ENCODE data around the gene ATP2A2.

DNA sequence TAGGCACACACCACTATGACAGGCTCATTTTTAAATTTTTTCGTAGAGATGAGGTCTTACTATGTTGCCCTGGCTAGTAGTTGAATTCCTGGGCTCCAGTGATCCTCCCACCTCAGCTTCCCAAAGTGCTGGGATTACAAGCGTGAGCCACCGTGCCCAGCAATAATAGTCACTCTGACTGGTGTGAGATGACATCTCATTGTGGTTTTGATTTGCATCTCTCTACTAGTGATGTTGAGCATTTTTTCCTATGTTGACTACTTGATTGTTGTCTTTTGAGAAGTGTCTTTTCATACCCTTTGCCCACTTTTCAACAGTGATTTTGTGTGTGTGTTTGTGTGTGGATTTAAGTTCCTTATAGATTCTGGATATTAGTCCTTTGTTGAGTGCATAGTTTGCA lies 26.3 kb downstream of the ATP2A2 start:
- TF ChIP-seq, protein P1, sequence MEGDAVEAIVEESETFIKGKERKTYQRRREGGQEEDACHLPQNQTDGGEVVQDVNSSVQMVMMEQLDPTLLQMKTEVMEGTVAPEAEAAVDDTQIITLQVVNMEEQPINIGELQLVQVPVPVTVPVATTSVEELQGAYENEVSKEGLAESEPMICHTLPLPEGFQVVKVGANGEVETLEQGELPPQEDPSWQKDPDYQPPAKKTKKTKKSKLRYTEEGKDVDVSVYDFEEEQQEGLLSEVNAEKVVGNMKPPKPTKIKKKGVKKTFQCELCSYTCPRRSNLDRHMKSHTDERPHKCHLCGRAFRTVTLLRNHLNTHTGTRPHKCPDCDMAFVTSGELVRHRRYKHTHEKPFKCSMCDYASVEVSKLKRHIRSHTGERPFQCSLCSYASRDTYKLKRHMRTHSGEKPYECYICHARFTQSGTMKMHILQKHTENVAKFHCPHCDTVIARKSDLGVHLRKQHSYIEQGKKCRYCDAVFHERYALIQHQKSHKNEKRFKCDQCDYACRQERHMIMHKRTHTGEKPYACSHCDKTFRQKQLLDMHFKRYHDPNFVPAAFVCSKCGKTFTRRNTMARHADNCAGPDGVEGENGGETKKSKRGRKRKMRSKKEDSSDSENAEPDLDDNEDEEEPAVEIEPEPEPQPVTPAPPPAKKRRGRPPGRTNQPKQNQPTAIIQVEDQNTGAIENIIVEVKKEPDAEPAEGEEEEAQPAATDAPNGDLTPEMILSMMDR (conservative IDR thresholded peaks at IDR 0.05; ENCODE audit: low read depth in 2 of 2) = no peak
- no peak for TF ChIP-seq EZH2 (IDR thresholded peaks at IDR 0.05; ENCODE audit: low read depth, unreplicated experiment)
- no peak for TF ChIP-seq POLR2AphosphoS5 (IDR thresholded peaks at IDR 0.05; ENCODE audit: low read depth)
- TF ChIP-seq EZH2phosphoT487 (IDR thresholded peaks at IDR 0.05; ENCODE audit: unreplicated experiment) = no peak
- TF ChIP-seq CREB1 (CRISPR knock-in tag; IDR thresholded peaks at IDR 0.05; ENCODE audit: low read depth) = no peak
- no peak for TF ChIP-seq JUNB (IDR thresholded peaks at IDR 0.05; ENCODE audit: unreplicated experiment)
- TF ChIP-seq, protein P2, sequence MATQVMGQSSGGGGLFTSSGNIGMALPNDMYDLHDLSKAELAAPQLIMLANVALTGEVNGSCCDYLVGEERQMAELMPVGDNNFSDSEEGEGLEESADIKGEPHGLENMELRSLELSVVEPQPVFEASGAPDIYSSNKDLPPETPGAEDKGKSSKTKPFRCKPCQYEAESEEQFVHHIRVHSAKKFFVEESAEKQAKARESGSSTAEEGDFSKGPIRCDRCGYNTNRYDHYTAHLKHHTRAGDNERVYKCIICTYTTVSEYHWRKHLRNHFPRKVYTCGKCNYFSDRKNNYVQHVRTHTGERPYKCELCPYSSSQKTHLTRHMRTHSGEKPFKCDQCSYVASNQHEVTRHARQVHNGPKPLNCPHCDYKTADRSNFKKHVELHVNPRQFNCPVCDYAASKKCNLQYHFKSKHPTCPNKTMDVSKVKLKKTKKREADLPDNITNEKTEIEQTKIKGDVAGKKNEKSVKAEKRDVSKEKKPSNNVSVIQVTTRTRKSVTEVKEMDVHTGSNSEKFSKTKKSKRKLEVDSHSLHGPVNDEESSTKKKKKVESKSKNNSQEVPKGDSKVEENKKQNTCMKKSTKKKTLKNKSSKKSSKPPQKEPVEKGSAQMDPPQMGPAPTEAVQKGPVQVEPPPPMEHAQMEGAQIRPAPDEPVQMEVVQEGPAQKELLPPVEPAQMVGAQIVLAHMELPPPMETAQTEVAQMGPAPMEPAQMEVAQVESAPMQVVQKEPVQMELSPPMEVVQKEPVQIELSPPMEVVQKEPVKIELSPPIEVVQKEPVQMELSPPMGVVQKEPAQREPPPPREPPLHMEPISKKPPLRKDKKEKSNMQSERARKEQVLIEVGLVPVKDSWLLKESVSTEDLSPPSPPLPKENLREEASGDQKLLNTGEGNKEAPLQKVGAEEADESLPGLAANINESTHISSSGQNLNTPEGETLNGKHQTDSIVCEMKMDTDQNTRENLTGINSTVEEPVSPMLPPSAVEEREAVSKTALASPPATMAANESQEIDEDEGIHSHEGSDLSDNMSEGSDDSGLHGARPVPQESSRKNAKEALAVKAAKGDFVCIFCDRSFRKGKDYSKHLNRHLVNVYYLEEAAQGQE (IDR thresholded peaks at IDR 0.05; ENCODE audit: unreplicated experiment) = no peak
- TF ChIP-seq ZNF114 (CRISPR knock-in tag; IDR thresholded peaks at IDR 0.05) = no peak
- TF ChIP-seq STAT1 (IDR thresholded peaks at IDR 0.05; ENCODE audit: unreplicated experiment) = no peak
